H1 (cell line): ENCODE results near the gene PLXNA4. TPM values are rescaled to one million over a fixed set of nuclear protein-coding genes. Genes with fewer than 3 reads are reported as not detected.

ENCODE experiments used
- CTCF ChIP-seq, 3 experiments: IDR thresholded peaks; 1 replicate in 2 of 3; 2 replicates in 1 of 3; pipeline versions ENCODE4 v1.5.1 to v1.6.1; 2011; ENCODE audit warnings: low read length in 3 of 3, mild to moderate bottlenecking in 3 of 3, inconsistent platforms in 2 of 3, low read depth in 1 of 3, moderate library complexity in 1 of 3; ENCODE audit not compliant: insufficient read depth in 1 of 3; ENCODE audit errors: control extremely low read depth in 1 of 3
- EZH2 ChIP-seq: fragments of 200-600 bp; sonication (generic); IDR thresholded peaks from 2 replicates; pipeline ENCODE4 v1.7.1; 2012; ENCODE audit warnings: low read depth, mild to moderate bottlenecking, moderate library complexity, low read length, inconsistent platforms; ENCODE audit not compliant: severe bottlenecking
- polyA plus RNA-seq, 7 experiments: library from polyadenylated mRNA; depleted of rRNA in 3 of 7; stranded (reverse) in 5 of 7; unstranded in 2 of 7; fragments of >200 nt in 5 of 7; fragments of 200-250 nt in 2 of 7; gene quantifications; 1 replicate in 5 of 7; 2 replicates in 1 of 7; 4 replicates in 1 of 7; pipeline versions ENCODE4 v1.2.1 to v1.2.3, GENCODE V29; 2011 to 2013; ENCODE audit warnings: missing spikeins in 2 of 7, mixed read lengths in 2 of 7
- total RNA-seq: library from RNA; stranded (reverse); fragmentation: NEBNext Ultra II Directional; extraction: Animal tissue kit (Norgen Biotek cat#: 25700); gene quantifications from 2 replicates; pipeline ENCODE4 v1.2.1, GENCODE V29; 2021
- TF ChIP-seq, protein P1 (sequence below): IDR thresholded peaks from 2 replicates; pipeline ENCODE4 v1.6.1; 2011; ENCODE audit warnings: low read depth, mild to moderate bottlenecking, low read length; ENCODE audit not compliant: insufficient read depth

Gene PLXNA4
- total and polyA plus RNA-seq, 2 of the 8 experiments (the other 6 are each of a cell fraction or from before 2014, with no cell fraction given): 0.76 to 0.79 TPM

DNA sequence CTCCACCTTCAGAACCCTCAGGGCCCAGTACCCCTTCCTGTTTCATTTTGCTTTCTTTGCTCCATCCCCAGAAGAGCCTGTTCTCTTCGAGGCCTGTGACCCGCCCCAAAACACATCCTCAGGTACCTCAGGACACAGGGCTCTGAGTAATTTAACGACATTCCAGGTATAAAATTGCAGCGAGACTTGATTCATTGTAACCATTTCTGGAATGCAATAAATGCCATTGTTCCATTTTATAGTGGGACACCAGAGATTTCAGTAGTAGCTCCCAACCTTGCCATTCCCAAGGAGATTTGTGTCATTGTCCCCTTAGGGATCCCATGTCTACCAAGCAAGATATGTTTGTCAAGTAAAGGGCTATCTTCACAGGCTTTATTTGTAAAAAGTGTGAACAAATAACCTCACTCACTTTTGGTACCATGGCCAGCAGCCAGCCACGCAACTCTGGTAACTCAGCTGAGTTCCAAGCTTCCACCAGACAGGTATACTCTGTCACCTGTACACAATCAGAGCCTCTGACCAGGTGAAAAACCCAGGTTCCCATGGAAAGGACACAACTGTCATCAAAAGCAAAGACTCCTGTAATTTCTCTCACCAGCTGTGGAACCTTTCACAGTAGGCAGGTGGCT lies 441.3 kb downstream of the PLXNA4 start (continued):
- TF ChIP-seq CTCF (IDR thresholded peaks at IDR 0.05; ENCODE audit: control extremely low read depth in 1 of 3, insufficient read depth in 1 of 3, low read depth in 1 of 3, low read length in 3 of 3) (no peak), EZH2 (no peak)
- TF ChIP-seq, protein P1, sequence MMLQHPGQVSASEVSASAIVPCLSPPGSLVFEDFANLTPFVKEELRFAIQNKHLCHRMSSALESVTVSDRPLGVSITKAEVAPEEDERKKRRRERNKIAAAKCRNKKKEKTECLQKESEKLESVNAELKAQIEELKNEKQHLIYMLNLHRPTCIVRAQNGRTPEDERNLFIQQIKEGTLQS: no peak
- TF ChIP-seq, all 59 proteins: peak for 0
